H1 (cell line): ENCODE measurements around the gene DENND6B. TPM values are rescaled to one million over a fixed set of nuclear protein-coding genes. Genes with fewer than 3 reads are reported as not detected.

ENCODE experiments used
- CTCF ChIA-PET: fragments of 300-600 bp; sonication (Branson Sonifier 250); formaldehyde crosslinking; loops from one replicate; lab custom pipeline; 2021; ENCODE audit not compliant: partially characterized antibody; lab: Charles Lee
- POLR2A ChIA-PET: fragments of 300-600 bp; sonication (Branson Sonifier 250); formaldehyde crosslinking; loops from one replicate; lab custom pipeline; 2021; ENCODE audit warnings: inconsistent platforms; ENCODE audit not compliant: partially characterized antibody; lab: Charles Lee
- DNase-seq, 2 experiments: peaks; one replicate each; pipeline versions ENCODE4 v3.0.0 to v3.0.0-alpha.2; 2010 to 2022; ENCODE audit warnings: low spot score in 2 of 2, low read depth in 1 of 2, mixed read lengths in 1 of 2
- FAIRE-seq: peaks from 2 replicates; lab custom pipeline; 2011; peaks lifted over from hg19 to GRCh38; lab: Jason Lieb, UNC
- H2AFZ ChIP-seq: 2 replicates; pipeline ENCODE4 v1.8.1; 2012; ENCODE audit warnings: low read length, inconsistent platforms
- H2AK5ac ChIP-seq: 2 replicates; pipeline ENCODE4 v1.6.1; 2013; ENCODE audit warnings: low read depth, low read length
- H2BK120ac ChIP-seq: replicated peaks from 2 replicates; pipeline ENCODE3; 2013; ENCODE audit warnings: low read depth, low read length, inconsistent platforms
- H2BK12ac ChIP-seq: 2 replicates; pipeline ENCODE4 v1.6.1; 2013; ENCODE audit warnings: low read depth, low read length
- H2BK15ac ChIP-seq: 2 replicates; pipeline ENCODE4 v1.6.1; 2013; ENCODE audit warnings: low read length
- H2BK20ac ChIP-seq: 2 replicates; pipeline ENCODE4 v1.6.1; 2013; ENCODE audit warnings: low read length
- H2BK5ac ChIP-seq: 2 replicates; pipeline ENCODE4 v1.6.1; 2013; ENCODE audit warnings: low read depth, low read length
- H3K14ac ChIP-seq: 2 replicates; pipeline ENCODE4 v1.6.1; 2013; ENCODE audit warnings: inconsistent platforms; ENCODE audit not compliant: insufficient read length
- H3K18ac ChIP-seq: 2 replicates; pipeline ENCODE4 v1.6.1; 2013; ENCODE audit warnings: low read length; ENCODE audit errors: extremely low read depth
- H3K23ac ChIP-seq: 2 replicates; pipeline ENCODE4 v1.6.1; 2013; ENCODE audit warnings: inconsistent platforms; ENCODE audit not compliant: insufficient read length
- H3K23me2 ChIP-seq: 2 replicates; pipeline ENCODE4 v1.6.1; 2013; ENCODE audit warnings: low read depth, low read length
- H3K27ac ChIP-seq: 2 replicates; pipeline ENCODE4 v1.6.1; 2011; ENCODE audit warnings: low read depth, low read length, inconsistent platforms
- H3K27me3 ChIP-seq, 4 experiments: replicated peaks in 1 of 4; 1 replicate in 1 of 4; 2 replicates in 3 of 4; pipeline versions ENCODE4 v1.6.1 to v1.8.1; 2011 to 2013; ENCODE audit warnings: low read length in 3 of 4, mild to moderate bottlenecking in 3 of 4, inconsistent platforms in 2 of 4, mixed read lengths in 2 of 4, moderate library complexity in 1 of 4; ENCODE audit not compliant: control insufficient read depth in 3 of 4, insufficient read depth in 3 of 4; ENCODE audit errors: extremely low read depth in 1 of 4
- H3K36me3 ChIP-seq, 4 experiments: 2 replicates each; pipeline versions ENCODE4 v1.6.1 to v1.8.1; 2011 to 2013; ENCODE audit warnings: mild to moderate bottlenecking in 4 of 4, low read length in 3 of 4, moderate library complexity in 2 of 4, control low read depth in 1 of 4, inconsistent platforms in 1 of 4; ENCODE audit not compliant: insufficient read depth in 4 of 4, control insufficient read depth in 2 of 4
- H3K4ac ChIP-seq: replicated peaks from 2 replicates; pipeline ENCODE3; 2013; ENCODE audit warnings: low read length, low read depth, mixed read lengths, inconsistent platforms; ENCODE audit not compliant: insufficient read length
- H3K4me1 ChIP-seq, 4 experiments: replicated peaks in 1 of 4; 1 replicate in 1 of 4; 2 replicates in 3 of 4; pipeline versions ENCODE4 v1.6.1 to v1.8.1; 2011 to 2013; ENCODE audit warnings: low read length in 3 of 4, inconsistent platforms in 2 of 4, mixed read lengths in 1 of 4; ENCODE audit not compliant: insufficient read depth in 4 of 4, control insufficient read depth in 3 of 4
- H3K4me2 ChIP-seq, 2 experiments: 2 replicates each; pipeline versions ENCODE4 v1.6.1 to v1.8.1; 2011 to 2013; ENCODE audit warnings: low read depth in 2 of 2, low read length in 2 of 2, control low read depth in 1 of 2, inconsistent platforms in 1 of 2, mild to moderate bottlenecking in 1 of 2; ENCODE audit not compliant: insufficient read depth in 1 of 2
- H3K4me3 ChIP-seq, 4 experiments: fragments of 200-600, 300-600 bp in 1 of 4; sonication (generic), shearing (Covaris generic), sonication (Bioruptor Twin) in 1 of 4; 2 replicates each; pipeline versions ENCODE4 v1.5.1 to v1.8.1; 2011 to 2016; ENCODE audit warnings: low read length in 4 of 4, low read depth in 3 of 4, control low read depth in 2 of 4, inconsistent platforms in 2 of 4, mild to moderate bottlenecking in 2 of 4, mixed read lengths in 1 of 4, moderate library complexity in 1 of 4; ENCODE audit not compliant: insufficient read depth in 2 of 4; ENCODE audit errors: extremely low read depth in 1 of 4
- H3K56ac ChIP-seq: replicated peaks from 2 replicates; pipeline ENCODE3; 2013; ENCODE audit warnings: low read depth, mild to moderate bottlenecking, mixed read lengths, low read length, inconsistent platforms; ENCODE audit not compliant: insufficient read length
- H3K79me1 ChIP-seq: 2 replicates; pipeline ENCODE4 v1.6.1; 2013; ENCODE audit warnings: low read depth, low read length, control low read depth
- H3K79me2 ChIP-seq, 2 experiments: 2 replicates each; pipeline versions ENCODE4 v1.6.1 to v1.8.1; 2012 to 2013; ENCODE audit warnings: low read length in 2 of 2, mild to moderate bottlenecking in 2 of 2, inconsistent platforms in 1 of 2; ENCODE audit not compliant: insufficient read depth in 2 of 2, control insufficient read depth in 1 of 2
- H3K9ac ChIP-seq, 4 experiments: replicated peaks in 1 of 4; 1 replicate in 1 of 4; 2 replicates in 3 of 4; pipeline versions ENCODE4 v1.6.1 to v1.8.1; 2011 to 2013; ENCODE audit warnings: low read depth in 3 of 4, low read length in 3 of 4, control low read depth in 2 of 4, mild to moderate bottlenecking in 2 of 4, moderate library complexity in 2 of 4, inconsistent platforms in 1 of 4; ENCODE audit errors: extremely low read depth in 1 of 4
- H3K9me3 ChIP-seq, 2 experiments: 2 replicates each; pipeline versions ENCODE4 v1.6.1 to v1.8.1; 2012 to 2013; ENCODE audit warnings: mild to moderate bottlenecking in 2 of 2, moderate library complexity in 2 of 2, control low read depth in 1 of 2, inconsistent platforms in 1 of 2, low read depth in 1 of 2, low read length in 1 of 2, mixed read lengths in 1 of 2; ENCODE audit not compliant: insufficient read depth in 2 of 2
- H4K20me1 ChIP-seq, 2 experiments: replicated peaks in 1 of 2; 2 replicates each; pipeline versions ENCODE3 to v1.8.1; 2011 to 2013; ENCODE audit warnings: inconsistent platforms in 2 of 2, low read length in 2 of 2, mild to moderate bottlenecking in 1 of 2; ENCODE audit not compliant: insufficient read depth in 2 of 2, control insufficient read depth in 1 of 2
- H4K5ac ChIP-seq: 2 replicates; pipeline ENCODE4 v1.6.1; 2013; ENCODE audit warnings: low read length, low read depth, mixed read lengths, inconsistent platforms; ENCODE audit not compliant: insufficient read length
- H4K8ac ChIP-seq: 2 replicates; pipeline ENCODE4 v1.8.0; 2013; ENCODE audit warnings: mild to moderate bottlenecking, moderate library complexity, low read length, inconsistent platforms; ENCODE audit not compliant: insufficient read depth; ENCODE audit errors: extremely low read depth
- H4K91ac ChIP-seq: replicated peaks from 2 replicates; pipeline ENCODE3; 2013; ENCODE audit warnings: low read length, mixed read lengths, inconsistent platforms; ENCODE audit not compliant: insufficient read length
- CREB1 ChIP-seq: IDR thresholded peaks from 2 replicates; pipeline ENCODE4 v1.6.1; 2012; ENCODE audit warnings: inconsistent platforms
- E2F6 ChIP-seq: IDR thresholded peaks from 2 replicates; pipeline ENCODE4 v1.6.1; 2012; ENCODE audit warnings: inconsistent platforms
- HDAC6 ChIP-seq: IDR thresholded peaks from one replicate; pipeline ENCODE4 v1.7.1; 2012; ENCODE audit warnings: low read depth, mild to moderate bottlenecking, inconsistent platforms, low read length, moderate library complexity
- POLR2A ChIP-seq, 2 experiments: IDR thresholded peaks; 1 replicate in 1 of 2; 2 replicates in 1 of 2; pipeline ENCODE4 v1.6.1; 2011; ENCODE audit warnings: low read depth in 2 of 2, low read length in 2 of 2, mild to moderate bottlenecking in 2 of 2; ENCODE audit errors: control extremely low read depth in 1 of 2
- RAD21 ChIP-seq, 2 experiments: IDR thresholded peaks in 1 of 2; conservative IDR thresholded peaks in 1 of 2; 2 replicates each; pipeline ENCODE4 v1.6.1; 2011; ENCODE audit warnings: low read depth in 2 of 2, low read length in 2 of 2, improper control_type of control experiment in 1 of 2, inconsistent platforms in 1 of 2, mild to moderate bottlenecking in 1 of 2, moderate library complexity in 1 of 2
- RFX5 ChIP-seq: IDR thresholded peaks from 2 replicates; pipeline ENCODE4 v1.6.1; 2011; ENCODE audit warnings: low read depth, low read length, improper control_type of control experiment, borderline replicate concordance
- SIX5 ChIP-seq: IDR thresholded peaks from 2 replicates; pipeline ENCODE4 v1.6.1; 2011; ENCODE audit warnings: mild to moderate bottlenecking, low read depth, low read length
- TAF1 ChIP-seq: IDR thresholded peaks from 2 replicates; pipeline ENCODE4 v1.6.1; 2011; ENCODE audit warnings: mild to moderate bottlenecking, low read depth, low read length
- TAF7 ChIP-seq: optimal IDR thresholded peaks from 2 replicates; pipeline ENCODE3; 2011; ENCODE audit warnings: low read depth, mild to moderate bottlenecking, inconsistent platforms, low read length, moderate library complexity, borderline replicate concordance
- ZNF274 ChIP-seq: IDR thresholded peaks from 2 replicates; pipeline ENCODE4 v1.7.0; 2012; ENCODE audit warnings: low read length, borderline replicate concordance; ENCODE audit errors: extremely low read depth
- WGBS, 2 experiments: shearing (Covaris generic) in 1 of 2; methylation state at CpG; one replicate each; pipeline versions ENCODE4 v1.1.6 to v1.1.7; 2013 to 2015; ENCODE audit warnings: low lambda C conversion rate in 2 of 2, mixed read lengths in 2 of 2, inconsistent platforms in 1 of 2, low coverage in 1 of 2, missing lambda C conversion rate in 1 of 2; ENCODE audit not compliant: insufficient replicate concordance in 2 of 2, insufficient coverage in 1 of 2, insufficient read length in 1 of 2; ENCODE audit errors: extremely low coverage in 1 of 2, missing lambda C conversion rate in 1 of 2; 5-methylcytosine and 5-hydroxymethylcytosine counted together
- polyA plus RNA-seq, 7 experiments: library from polyadenylated mRNA; depleted of rRNA in 3 of 7; stranded (reverse) in 5 of 7; unstranded in 2 of 7; fragments of >200 nt in 5 of 7; fragments of 200-250 nt in 2 of 7; gene quantifications; 1 replicate in 5 of 7; 2 replicates in 1 of 7; 4 replicates in 1 of 7; pipeline versions ENCODE4 v1.2.1 to v1.2.3, GENCODE V29; 2011 to 2013; ENCODE audit warnings: missing spikeins in 2 of 7, mixed read lengths in 2 of 7
- total RNA-seq: library from RNA; stranded (reverse); fragmentation: NEBNext Ultra II Directional; extraction: Animal tissue kit (Norgen Biotek cat#: 25700); gene quantifications from 2 replicates; pipeline ENCODE4 v1.2.1, GENCODE V29; 2021

Gene DENND6B
- total and polyA plus RNA-seq, 2 of the 8 experiments (the other 6 are each of a cell fraction or from before 2014, with no cell fraction given): 1.1 to 1.9 TPM

GRCh38 chr22:50304528-50305392 is 22.1 kb downstream of the DENND6B start:
- Histone ChIP-seq H3K23me2 (peaks cover 9% of the 10 kb centered on the region; the same call in 1 of the 2 replicates), H2AK5ac (peak overlapping the region; percentile 87; the same call in 1 of the 2 replicates), H2BK5ac (0 out of 2 replicates have a peak overlapping the region, but pooled peaks have one; percentile 39), H2BK120ac (peak overlapping the region; percentile 43), H3K9ac (no peak overlapping the region), H3K23ac (no peak overlapping the region), H3K4me2 (no peak overlapping the region; a peak in 1 of 4 replicates), H4K20me1 (peaks cover 8 to 24% of the 10 kb centered on the region in 2 experiments), H4K91ac (peak overlapping the region; percentile 91), H3K4me1 (peaks cover 3 to 42% (median 26%) of the 10 kb centered on the region in 4 experiments), H3K18ac (no peak overlapping the region; the same call in 1 of the 2 replicates), H3K36me3 (no peaks in the 10 kb centered on the region), H3K79me1 (peaks cover 4% of the 10 kb centered on the region), H4K5ac (peak overlapping the region; percentile 21), H2BK20ac (0 out of 2 replicates have a peak overlapping the region, but pooled peaks have one; percentile 61), H2BK12ac (peak overlapping the region; percentile 87; the same call in 1 of the 2 replicates), H3K9me3 (no peaks in the 10 kb centered on the region; a peak in 1 of 4 replicates), H3K27ac (no peak overlapping the region), H2BK15ac (0 out of 2 replicates have a peak overlapping the region, but pooled peaks have one; percentile 88), H2AFZ (no peak overlapping the region), H3K27me3 (no peaks in the 10 kb centered on the region; a peak in 2 of 7 replicates), H3K79me2 (peaks cover 0 to 8% of the 10 kb centered on the region in 2 experiments; a peak in 2 of 4 replicates), H3K56ac (no peak overlapping the region), H3K14ac (no peak overlapping the region), H4K8ac (peak overlapping the region; percentile 14; the same call in 1 of the 2 replicates), H3K4ac (peak overlapping the region; percentile 53), H3K4me3 (no peak overlapping the region)
- FAIRE-seq (no peak), DNase-seq (no peak)
- POLR2A ChIA-PET: interaction anchor here (0.7 to 2.4 kb wide), 2 partner anchors 10 to 17 kb away, joined by 3 to 15 read pairs; no protein-coding TSS in a partner anchor
- WGBS, 2 experiments: 94% methylated on average over 17 of the region's 22 CpGs; no CpG with 5 or more reads in 1 of the 2 experiments
- CTCF ChIA-PET: interaction anchor here (1.0 to 3.2 kb wide), 9 partner anchors 8 to 52 kb away, joined by 3 to 16 read pairs (median 7); no protein-coding TSS in a partner anchor
- no peak for TF ChIP-seq E2F6
- TF ChIP-seq RFX5: no peak
- TF ChIP-seq HDAC6: no peak
- TF ChIP-seq ZNF274: no peak
- TF ChIP-seq SIX5: no peak
- no peak for TF ChIP-seq TAF7
- TF ChIP-seq TAF1: no peak
- TF ChIP-seq CREB1: no peak
- no peak for TF ChIP-seq POLR2A (IDR thresholded peaks at IDR 0.05; ENCODE audit: control extremely low read depth in 1 of 2, low read depth in 2 of 2, low read length in 2 of 2)
- TF ChIP-seq RAD21 (IDR thresholded peaks at IDR 0.05 in 1 of 2, conservative IDR thresholded peaks at IDR 0.05 in 1 of 2; ENCODE audit: low read depth in 2 of 2, low read length in 2 of 2): no peak
